DMS 273 (cell line): ENCODE results near the gene TRIM31.

Experiments used
- DNase-seq: peaks from one replicate; lab custom pipeline; 2025; ENCODE audit not compliant: unreplicated experiment; lab: John Stamatoyannopoulos, UW

The TRIM31 gene

DNA sequence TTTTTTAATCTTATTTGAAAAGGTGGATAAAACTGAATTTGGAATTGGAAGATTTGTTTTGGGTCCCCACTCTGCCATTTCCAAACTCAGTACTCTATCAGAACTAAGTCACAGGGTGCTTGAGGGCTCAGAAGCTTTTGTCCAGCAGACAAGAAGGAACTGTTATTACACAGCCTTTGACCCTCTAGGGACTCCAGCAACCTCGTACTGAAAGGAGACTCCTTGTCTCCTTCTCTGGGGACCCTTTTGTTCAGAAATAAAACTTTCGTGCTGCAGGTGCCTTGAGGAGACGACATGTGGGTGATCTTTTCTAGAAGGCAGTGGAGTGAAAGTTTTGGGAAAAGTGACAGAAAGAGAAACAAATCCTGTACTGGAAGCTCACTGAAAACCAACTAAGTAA, 59.2 kb downstream of the TRIM31 start:
- no peak for DNase-seq
